Immature natural killer cell (primary cell): Measurements from ENCODE around the gene RAPGEF2. TPM values are rescaled to one million over a fixed set of nuclear protein-coding genes. Genes with fewer than 3 reads are reported as not detected.

Experiments used
- DNase-seq, 3 donors: peaks; one replicate each; pipeline ENCODE4 v3.0.0; 2022; ENCODE audit warnings: mixed read lengths in 1 of 3
- H3K27ac Mint-ChIP-seq, 6 donors: one replicate each; pipeline ENCODE4 v1.8.0; 2020; ENCODE audit warnings: mixed read lengths in 6 of 6, mild to moderate bottlenecking in 5 of 6, inconsistent platforms in 4 of 6, moderate library complexity in 3 of 6
- H3K27me3 Mint-ChIP-seq, 3 donors: one replicate each; pipeline ENCODE4 v1.8.0; 2020 to 2021; ENCODE audit warnings: low read depth in 3 of 3, mild to moderate bottlenecking in 3 of 3, mixed read lengths in 3 of 3, moderate library complexity in 3 of 3, inconsistent platforms in 1 of 3
- H3K36me3 Mint-ChIP-seq, 3 donors: one replicate each; pipeline ENCODE4 v1.8.0; 2020; ENCODE audit warnings: mixed read lengths in 3 of 3, inconsistent platforms in 2 of 3, mild to moderate bottlenecking in 2 of 3
- H3K4me1 Mint-ChIP-seq, 2 donors: one replicate each; pipeline ENCODE4 v1.8.0; 2020; ENCODE audit warnings: inconsistent platforms in 2 of 2, mild to moderate bottlenecking in 2 of 2, mixed read lengths in 2 of 2, moderate library complexity in 1 of 2
- H3K4me3 Mint-ChIP-seq, 5 donors: one replicate each; pipeline ENCODE4 v1.8.0; 2020; ENCODE audit warnings: mild to moderate bottlenecking in 5 of 5, mixed read lengths in 5 of 5, inconsistent platforms in 3 of 5, moderate library complexity in 3 of 5
- H3K9me3 Mint-ChIP-seq, 6 donors: one replicate each; pipeline ENCODE4 v1.8.0; 2020; ENCODE audit warnings: mild to moderate bottlenecking in 6 of 6, mixed read lengths in 6 of 6, inconsistent platforms in 4 of 6, moderate library complexity in 3 of 6
- polyA plus RNA-seq, 3 donors: library from polyadenylated mRNA; unstranded; fragments of 300-500 nt; fragmentation: Illumina TruSeq; gene quantifications; one replicate each; pipeline ENCODE4 v1.2.3, GENCODE V29; 2021

The RAPGEF2 gene
- polyA plus RNA-seq, 3 donors from 2014 or later, result 0.22 to 1.7 (median 0.46) TPM

- no peaks in the 10 kb centered on the region for H3K9me3 Mint-ChIP-seq
- H3K27ac Mint-ChIP-seq, result peak overlapping the region in 1 of 6 donors; percentile 6
- H3K27me3 Mint-ChIP-seq, result no peaks in the 10 kb centered on the region
- H3K36me3 Mint-ChIP-seq, result peaks cover 31 to 60% (median 51%) of the 10 kb centered on the region in 3 donors
- DNase-seq, result no peak
- no peak overlapping the region for H3K4me3 Mint-ChIP-seq
- H3K4me1 Mint-ChIP-seq, result no peaks in the 10 kb centered on the region
Observed at GRCh38 chr4:159347813-159348212, 244.9 kb downstream of the RAPGEF2 start.

- Mint-ChIP-seq H3K9me3 (no peaks in the 10 kb centered on the region), H3K27me3 (no peaks in the 10 kb centered on the region), H3K36me3 (peaks cover 26 to 62% (median 41%) of the 10 kb centered on the region in 3 donors), H3K27ac (no peak overlapping the region), H3K4me1 (no peaks in the 10 kb centered on the region), H3K4me3 (no peak overlapping the region)
- no peak for DNase-seq
Observed at GRCh38 chr4:159349332-159349731, 246.5 kb downstream of the RAPGEF2 start.

- Mint-ChIP-seq H3K27ac (no peak overlapping the region), H3K36me3 (peaks cover 34 to 61% (median 44%) of the 10 kb centered on the region in 3 donors), H3K9me3 (no peaks in the 10 kb centered on the region)
Observed at GRCh38 chr4:159352609-159353008, 249.7 kb downstream of the RAPGEF2 start.

GRCh38 chr4:159353422-159354116, 250.7 kb downstream of the RAPGEF2 start:
- Mint-ChIP-seq H3K27me3 (no peaks in the 10 kb centered on the region), H3K27ac (no peak overlapping the region), H3K9me3 (no peaks in the 10 kb centered on the region), H3K4me1 (no peaks in the 10 kb centered on the region), H3K36me3 (peaks cover 31 to 55% (median 38%) of the 10 kb centered on the region in 3 donors), H3K4me3 (no peak overlapping the region)
- DNase-seq, result no peak

More at GRCh38 chr4:159352609-159353008, 249.7 kb downstream of the RAPGEF2 start:
- H3K4me3 Mint-ChIP-seq, result no peak overlapping the region
- no peaks in the 10 kb centered on the region for H3K4me1 Mint-ChIP-seq
- DNase-seq, result no peak
- H3K27me3 Mint-ChIP-seq, result no peaks in the 10 kb centered on the region

GRCh38 chr4:159355466-159355865, 252.6 kb downstream of the RAPGEF2 start:
- H3K36me3 Mint-ChIP-seq, result peaks cover 31 to 60% (median 33%) of the 10 kb centered on the region in 3 donors
- no peaks in the 10 kb centered on the region for H3K27me3 Mint-ChIP-seq
- no peak overlapping the region for H3K4me3 Mint-ChIP-seq
- H3K4me1 Mint-ChIP-seq, result no peaks in the 10 kb centered on the region
- no peak for DNase-seq
- H3K27ac Mint-ChIP-seq, result no peak overlapping the region
- H3K9me3 Mint-ChIP-seq, result no peaks in the 10 kb centered on the region

- DNase-seq, result no peak
- no peak overlapping the region for H3K27ac Mint-ChIP-seq
- no peaks in the 10 kb centered on the region for H3K4me1 Mint-ChIP-seq
- H3K4me3 Mint-ChIP-seq, result no peak overlapping the region
- no peaks in the 10 kb centered on the region for H3K27me3 Mint-ChIP-seq
- peaks cover 28 to 55% (median 38%) of the 10 kb centered on the region in 3 donors for H3K36me3 Mint-ChIP-seq
- no peaks in the 10 kb centered on the region for H3K9me3 Mint-ChIP-seq
Observed at GRCh38 chr4:159357350-159357749, 254.5 kb downstream of the RAPGEF2 start.

- Mint-ChIP-seq H3K9me3 (no peaks in the 10 kb centered on the region), H3K4me3 (no peak overlapping the region), H3K27me3 (no peaks in the 10 kb centered on the region), H3K27ac (no peak overlapping the region), H3K36me3 (peaks cover 28 to 49% (median 36%) of the 10 kb centered on the region in 3 donors), H3K4me1 (no peaks in the 10 kb centered on the region)
- no peak for DNase-seq
Observed at GRCh38 chr4:159358226-159358625, 255.3 kb downstream of the RAPGEF2 start.

GRCh38 chr4:159360549-159360948, 257.7 kb downstream of the RAPGEF2 start:
- H3K4me3 Mint-ChIP-seq, result no peak overlapping the region
- no peak for DNase-seq
- H3K27me3 Mint-ChIP-seq, result peaks cover 0 to 11% (median 3%) of the 10 kb centered on the region in 3 donors
- no peaks in the 10 kb centered on the region for H3K4me1 Mint-ChIP-seq
- peaks cover 14 to 33% (median 26%) of the 10 kb centered on the region in 3 donors for H3K36me3 Mint-ChIP-seq
- H3K27ac Mint-ChIP-seq, result no peak overlapping the region
- no peaks in the 10 kb centered on the region for H3K9me3 Mint-ChIP-seq

GRCh38 chr4:159363361-159363760, 260.5 kb downstream of the RAPGEF2 start:
- H3K36me3 Mint-ChIP-seq, result peaks cover 9 to 21% (median 14%) of the 10 kb centered on the region in 3 donors
- H3K27ac Mint-ChIP-seq, result no peak overlapping the region
- no peak overlapping the region for H3K4me3 Mint-ChIP-seq
- DNase-seq, result no peak
- H3K4me1 Mint-ChIP-seq, result no peaks in the 10 kb centered on the region
- no peaks in the 10 kb centered on the region for H3K9me3 Mint-ChIP-seq
- H3K27me3 Mint-ChIP-seq, result peaks cover 0 to 19% (median 3%) of the 10 kb centered on the region in 3 donors

- no peak for DNase-seq
- Mint-ChIP-seq H3K9me3 (no peaks in the 10 kb centered on the region), H3K4me1 (no peaks in the 10 kb centered on the region), H3K27ac (no peak overlapping the region), H3K36me3 (peaks cover 0 to 3% (median 0%) of the 10 kb centered on the region in 3 donors), H3K4me3 (no peak overlapping the region), H3K27me3 (peaks cover 2 to 21% (median 8%) of the 10 kb centered on the region in 3 donors)
Observed at GRCh38 chr4:159366966-159367780, 264.3 kb downstream of the RAPGEF2 start.

GRCh38 chr4:159367781-159368080, 264.9 kb downstream of the RAPGEF2 start:
- Mint-ChIP-seq H3K9me3 (no peaks in the 10 kb centered on the region), H3K4me1 (no peaks in the 10 kb centered on the region), H3K4me3 (no peak overlapping the region), H3K27ac (no peak overlapping the region), H3K36me3 (peaks cover 0 to 3% (median 0%) of the 10 kb centered on the region in 3 donors), H3K27me3 (peaks cover 2 to 21% (median 8%) of the 10 kb centered on the region in 3 donors)
- no peak for DNase-seq

GRCh38 chr4:159368320-159368719, 265.4 kb downstream of the RAPGEF2 start:
- no peak overlapping the region for H3K4me3 Mint-ChIP-seq
- no peak overlapping the region for H3K27ac Mint-ChIP-seq
- no peaks in the 10 kb centered on the region for H3K9me3 Mint-ChIP-seq
- DNase-seq, result no peak
- H3K4me1 Mint-ChIP-seq, result no peaks in the 10 kb centered on the region
- peaks cover 2 to 21% (median 8%) of the 10 kb centered on the region in 3 donors for H3K27me3 Mint-ChIP-seq
- no peaks in the 10 kb centered on the region for H3K36me3 Mint-ChIP-seq

GRCh38 chr4:159369256-159369655, 266.4 kb downstream of the RAPGEF2 start:
- Mint-ChIP-seq H3K4me1 (no peaks in the 10 kb centered on the region), H3K36me3 (no peaks in the 10 kb centered on the region), H3K27me3 (peaks cover 2 to 16% (median 4%) of the 10 kb centered on the region in 3 donors), H3K9me3 (no peaks in the 10 kb centered on the region), H3K4me3 (no peak overlapping the region), H3K27ac (no peak overlapping the region)
- DNase-seq, result no peak

GRCh38 chr4:159370286-159370685, 267.4 kb downstream of the RAPGEF2 start:
- H3K27me3 Mint-ChIP-seq, result peaks cover 2 to 12% (median 4%) of the 10 kb centered on the region in 3 donors
- H3K4me1 Mint-ChIP-seq, result no peaks in the 10 kb centered on the region

More at GRCh38 chr4:159370286-159370685, 267.4 kb downstream of the RAPGEF2 start:
- no peak for DNase-seq
- no peaks in the 10 kb centered on the region for H3K9me3 Mint-ChIP-seq
- H3K4me3 Mint-ChIP-seq, result no peak overlapping the region
- no peaks in the 10 kb centered on the region for H3K36me3 Mint-ChIP-seq
- H3K27ac Mint-ChIP-seq, result no peak overlapping the region
